ENCODE measurements around the gene MAGI2.

MAGI2 gene

DNA sequence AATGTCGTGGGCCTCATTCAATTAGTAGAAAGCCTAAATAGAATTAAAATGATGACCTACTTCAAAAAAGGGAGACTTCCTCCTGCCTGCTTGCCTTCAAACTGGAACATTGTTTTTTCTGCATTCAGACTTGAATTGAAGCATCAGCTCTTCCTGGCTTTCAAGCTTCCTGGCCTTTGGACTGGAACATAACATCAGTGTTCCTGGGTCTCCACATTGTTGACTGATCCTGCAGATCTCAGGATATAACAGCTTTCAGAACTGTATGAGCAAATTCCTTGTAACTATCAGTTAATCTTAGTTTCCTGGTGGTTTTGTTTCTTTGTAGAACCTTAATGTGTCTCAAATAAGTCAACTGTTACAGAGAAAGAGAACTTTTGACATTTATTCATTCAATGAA is 18.6 kb downstream of the MAGI2 start:
- TF ChIP-seq, protein P1, sequence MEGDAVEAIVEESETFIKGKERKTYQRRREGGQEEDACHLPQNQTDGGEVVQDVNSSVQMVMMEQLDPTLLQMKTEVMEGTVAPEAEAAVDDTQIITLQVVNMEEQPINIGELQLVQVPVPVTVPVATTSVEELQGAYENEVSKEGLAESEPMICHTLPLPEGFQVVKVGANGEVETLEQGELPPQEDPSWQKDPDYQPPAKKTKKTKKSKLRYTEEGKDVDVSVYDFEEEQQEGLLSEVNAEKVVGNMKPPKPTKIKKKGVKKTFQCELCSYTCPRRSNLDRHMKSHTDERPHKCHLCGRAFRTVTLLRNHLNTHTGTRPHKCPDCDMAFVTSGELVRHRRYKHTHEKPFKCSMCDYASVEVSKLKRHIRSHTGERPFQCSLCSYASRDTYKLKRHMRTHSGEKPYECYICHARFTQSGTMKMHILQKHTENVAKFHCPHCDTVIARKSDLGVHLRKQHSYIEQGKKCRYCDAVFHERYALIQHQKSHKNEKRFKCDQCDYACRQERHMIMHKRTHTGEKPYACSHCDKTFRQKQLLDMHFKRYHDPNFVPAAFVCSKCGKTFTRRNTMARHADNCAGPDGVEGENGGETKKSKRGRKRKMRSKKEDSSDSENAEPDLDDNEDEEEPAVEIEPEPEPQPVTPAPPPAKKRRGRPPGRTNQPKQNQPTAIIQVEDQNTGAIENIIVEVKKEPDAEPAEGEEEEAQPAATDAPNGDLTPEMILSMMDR (IDR thresholded peaks at IDR 0.05; ENCODE audit: insufficient read depth, low read length, poor library complexity, severe bottlenecking): no peak
- TF ChIP-seq EZH2phosphoT487 (conservative IDR thresholded peaks at IDR 0.05; ENCODE audit: low read length): no peak

DNA sequence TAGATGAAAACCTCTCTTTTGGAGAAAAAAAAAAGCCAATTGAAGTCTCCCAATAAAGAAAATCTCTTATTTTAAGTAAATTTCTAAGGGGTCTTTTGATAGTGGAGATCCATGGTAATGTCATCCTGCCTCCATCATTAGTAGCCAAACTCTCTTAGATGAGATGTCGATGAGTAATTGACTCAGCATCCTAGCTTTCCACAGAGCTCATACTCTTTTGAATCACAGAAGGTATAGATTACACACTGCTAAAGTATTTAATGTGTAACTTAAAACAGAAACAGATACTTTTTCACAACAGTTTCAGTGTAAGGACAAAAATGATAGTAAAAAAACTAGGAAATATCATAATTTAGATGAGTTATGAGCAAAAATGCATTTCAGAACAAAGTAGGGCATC is 19.4 kb downstream of the MAGI2 start:
- TF ChIP-seq EZH2phosphoT487 (conservative IDR thresholded peaks at IDR 0.05; ENCODE audit: low read length): no peak
- TF ChIP-seq, protein P1 (IDR thresholded peaks at IDR 0.05; ENCODE audit: insufficient read depth, low read length, poor library complexity, severe bottlenecking): no peak
- H3K79me2 ChIP-seq (ENCODE audit: insufficient read depth, low read length): no peaks in the 10 kb centered on the region
- H4K20me1 ChIP-seq (ENCODE audit: low read depth, low read length): no peaks in the 10 kb centered on the region
- H3K9me3 ChIP-seq (ENCODE audit: insufficient read depth, low read length): no peaks in the 10 kb centered on the region
- no peak overlapping the region for H3K4me2 ChIP-seq (ENCODE audit: low read depth, low read length, poor library complexity, severe bottlenecking)
- no peaks in the 10 kb centered on the region for H3K9me2 ChIP-seq (replicated peaks; ENCODE audit: insufficient read depth, low read length)
- H3K36me3 ChIP-seq (ENCODE audit: low read length): no peaks in the 10 kb centered on the region
- no peak overlapping the region for H3K4me3 ChIP-seq (ENCODE audit: insufficient read depth, low read length, poor library complexity, severe bottlenecking)
- no peak overlapping the region for H3K27ac ChIP-seq (ENCODE audit: low read depth, low read length)
- no peaks in the 10 kb centered on the region for H3F3A ChIP-seq (ENCODE audit: insufficient read depth)
- H3K27me3 ChIP-seq (ENCODE audit: low read length): no peaks in the 10 kb centered on the region
- no peak overlapping the region for H3K9ac ChIP-seq (ENCODE audit: low read length)
- H2AFZ ChIP-seq (ENCODE audit: low read depth, low read length, severe bottlenecking): no peak overlapping the region

More for the DNA sequence above, 18.6 kb downstream of the MAGI2 start:
- H3K4me3 ChIP-seq (ENCODE audit: insufficient read depth, low read length, poor library complexity, severe bottlenecking): no peak overlapping the region
- no peaks in the 10 kb centered on the region for H3K79me2 ChIP-seq (ENCODE audit: insufficient read depth, low read length)
- H3K4me2 ChIP-seq (ENCODE audit: low read depth, low read length, poor library complexity, severe bottlenecking): no peak overlapping the region
- H3K9me3 ChIP-seq (ENCODE audit: insufficient read depth, low read length): no peaks in the 10 kb centered on the region
- H3K36me3 ChIP-seq (ENCODE audit: low read length): no peaks in the 10 kb centered on the region
- no peaks in the 10 kb centered on the region for H3F3A ChIP-seq (ENCODE audit: insufficient read depth)
- no peaks in the 10 kb centered on the region for H4K20me1 ChIP-seq (ENCODE audit: low read depth, low read length)
- no peaks in the 10 kb centered on the region for H3K9me2 ChIP-seq (replicated peaks; ENCODE audit: insufficient read depth, low read length)
- H3K9ac ChIP-seq (ENCODE audit: low read length): no peak overlapping the region
- H3K27ac ChIP-seq (ENCODE audit: low read depth, low read length): no peak overlapping the region
- no peaks in the 10 kb centered on the region for H3K27me3 ChIP-seq (ENCODE audit: low read length)
- no peak overlapping the region for H2AFZ ChIP-seq (ENCODE audit: low read depth, low read length, severe bottlenecking)

DNA sequence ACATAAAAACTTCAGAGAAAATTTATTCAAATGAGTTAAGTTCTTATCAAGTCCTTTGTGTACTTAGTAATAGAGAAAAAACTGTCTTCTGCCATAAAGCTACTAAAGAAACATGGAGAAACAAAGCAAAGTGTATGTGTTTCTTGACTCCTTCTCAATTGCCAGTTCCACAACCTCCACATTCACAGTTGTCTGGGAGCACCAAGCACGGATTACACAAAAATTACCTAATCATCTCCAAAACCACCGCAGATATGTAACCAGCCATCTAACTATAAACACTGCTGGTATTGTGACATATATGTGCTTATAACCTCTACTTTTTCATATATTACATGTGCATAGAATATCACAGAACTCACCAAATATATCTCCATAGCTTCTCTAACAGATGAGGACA is 23.1 kb downstream of the MAGI2 start:
- no peaks in the 10 kb centered on the region for H3K9me2 ChIP-seq (replicated peaks; ENCODE audit: insufficient read depth, low read length)
- no peak overlapping the region for H3K27ac ChIP-seq (ENCODE audit: low read depth, low read length)
- H3K4me3 ChIP-seq (ENCODE audit: insufficient read depth, low read length, poor library complexity, severe bottlenecking): no peak overlapping the region
- no peak overlapping the region for H2AFZ ChIP-seq (ENCODE audit: low read depth, low read length, severe bottlenecking)
- no peaks in the 10 kb centered on the region for H3F3A ChIP-seq (ENCODE audit: insufficient read depth)
- no peak overlapping the region for H3K4me2 ChIP-seq (ENCODE audit: low read depth, low read length, poor library complexity, severe bottlenecking)
- no peaks in the 10 kb centered on the region for H3K27me3 ChIP-seq (ENCODE audit: low read length)
- H3K79me2 ChIP-seq (ENCODE audit: insufficient read depth, low read length): no peaks in the 10 kb centered on the region
- H3K36me3 ChIP-seq (ENCODE audit: low read length): no peaks in the 10 kb centered on the region
- H3K9me3 ChIP-seq (ENCODE audit: insufficient read depth, low read length): no peaks in the 10 kb centered on the region
- H4K20me1 ChIP-seq (ENCODE audit: low read depth, low read length): no peaks in the 10 kb centered on the region
- no peak overlapping the region for H3K9ac ChIP-seq (ENCODE audit: low read length)
- TF ChIP-seq, protein P1 (IDR thresholded peaks at IDR 0.05; ENCODE audit: insufficient read depth, low read length, poor library complexity, severe bottlenecking): no peak
- TF ChIP-seq EZH2phosphoT487 (conservative IDR thresholded peaks at IDR 0.05; ENCODE audit: low read length): no peak
